ENCODE results near the gene IL22RA1.

Gene IL22RA1

DNA sequence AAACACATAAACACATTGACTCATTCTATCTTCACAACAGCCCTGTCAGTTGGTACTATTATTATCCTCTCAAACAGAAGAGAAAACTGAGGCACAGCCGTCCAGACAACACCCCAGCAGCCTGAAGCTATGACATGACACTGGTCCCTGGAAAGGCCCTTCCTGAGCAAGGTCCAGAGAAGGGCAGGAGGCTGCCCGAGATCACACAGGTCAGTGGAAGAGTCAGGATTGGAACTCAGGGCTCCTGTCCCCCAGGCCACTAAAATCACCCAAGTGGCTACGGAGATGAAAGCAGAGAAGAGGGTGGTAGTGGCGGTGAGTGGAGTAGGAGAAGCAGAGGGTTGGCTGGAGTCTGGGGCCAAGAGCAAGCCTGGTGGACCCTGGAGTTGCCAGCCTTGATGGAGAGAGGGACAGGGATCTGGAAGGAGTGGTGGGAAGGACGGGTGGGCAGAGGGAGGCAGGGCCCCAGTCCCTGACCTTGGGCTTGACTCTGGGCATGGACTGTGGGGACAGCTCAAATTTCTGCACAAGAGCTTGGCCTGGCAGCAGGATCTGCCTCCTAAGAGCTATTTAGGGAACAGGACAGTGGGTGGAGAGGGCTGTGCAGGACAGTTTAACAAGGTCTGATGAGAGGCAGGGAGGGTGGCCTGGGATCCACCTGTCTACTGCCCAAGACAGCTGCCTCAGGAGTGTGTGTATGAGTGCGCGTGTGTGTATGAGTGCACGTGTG, 46.8 kb downstream of the IL22RA1 start:
- no peak for DNase-seq

DNA sequence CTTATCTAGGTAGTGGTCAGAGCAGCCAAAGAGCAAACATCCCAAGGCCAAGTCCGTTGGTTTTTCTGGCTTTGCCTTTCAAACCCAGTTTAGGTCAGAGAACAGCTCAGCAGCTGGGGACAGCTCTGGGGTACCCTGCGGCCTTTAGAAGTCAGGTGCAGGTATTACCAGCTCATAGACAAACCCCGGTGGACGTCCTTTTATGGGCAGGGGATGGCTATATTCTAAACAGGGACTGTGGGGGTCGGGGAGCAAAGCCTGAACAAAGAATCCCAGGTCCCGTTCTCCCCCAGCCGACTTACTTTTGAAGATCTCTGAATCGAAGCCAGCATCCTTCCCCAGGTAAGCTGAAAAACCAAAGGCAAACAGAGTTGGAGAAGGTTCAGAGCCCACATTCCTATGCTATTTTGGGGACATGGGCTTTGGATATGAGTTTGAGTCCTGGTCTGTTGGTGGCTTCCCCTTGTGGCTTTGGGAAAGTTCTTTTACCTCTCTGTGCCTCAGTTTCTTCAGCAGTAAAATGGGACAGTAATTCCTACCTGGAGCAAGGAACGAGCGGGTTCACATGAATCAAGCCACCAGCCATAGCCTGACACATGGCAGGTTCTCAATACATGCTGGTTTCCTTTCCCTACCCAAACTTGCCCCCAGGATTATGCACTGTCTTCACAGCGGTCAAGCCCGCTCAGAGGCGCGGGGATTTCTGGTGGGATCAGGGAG, 47.6 kb downstream of the IL22RA1 start:
- no peak for DNase-seq

GRCh38 chr1:24094554-24094953, 48.4 kb downstream of the IL22RA1 start:
- no peak for DNase-seq

DNA sequence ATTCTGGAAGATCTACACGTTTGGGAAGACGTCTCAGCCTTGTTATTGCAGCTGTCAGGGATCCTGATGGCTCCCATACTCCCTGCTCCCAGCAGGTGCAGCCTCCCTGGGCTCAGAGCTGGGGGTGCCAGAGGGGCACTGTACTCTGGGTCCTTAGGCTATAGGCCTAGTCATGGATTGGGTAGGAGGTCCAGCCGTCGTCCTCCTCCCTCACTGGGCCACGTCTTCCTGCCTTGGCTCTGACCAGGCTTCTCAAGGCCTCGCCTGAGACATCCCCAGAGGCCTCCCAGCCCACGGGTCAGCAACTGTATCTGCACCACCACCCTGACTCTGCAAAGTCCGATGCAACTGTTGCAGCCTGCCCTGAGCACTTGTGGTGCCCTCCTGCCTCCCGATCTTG, 49.2 kb downstream of the IL22RA1 start:
- no peak for DNase-seq

GRCh38 chr1:24092979-24093378, 50.0 kb downstream of the IL22RA1 start:
- DNase-seq: no peak

GRCh38 chr1:24091971-24092482, 50.9 kb downstream of the IL22RA1 start:
- DNase-seq: no peak

GRCh38 chr1:24090736-24091135, 52.2 kb downstream of the IL22RA1 start:
- DNase-seq: no peak

DNA sequence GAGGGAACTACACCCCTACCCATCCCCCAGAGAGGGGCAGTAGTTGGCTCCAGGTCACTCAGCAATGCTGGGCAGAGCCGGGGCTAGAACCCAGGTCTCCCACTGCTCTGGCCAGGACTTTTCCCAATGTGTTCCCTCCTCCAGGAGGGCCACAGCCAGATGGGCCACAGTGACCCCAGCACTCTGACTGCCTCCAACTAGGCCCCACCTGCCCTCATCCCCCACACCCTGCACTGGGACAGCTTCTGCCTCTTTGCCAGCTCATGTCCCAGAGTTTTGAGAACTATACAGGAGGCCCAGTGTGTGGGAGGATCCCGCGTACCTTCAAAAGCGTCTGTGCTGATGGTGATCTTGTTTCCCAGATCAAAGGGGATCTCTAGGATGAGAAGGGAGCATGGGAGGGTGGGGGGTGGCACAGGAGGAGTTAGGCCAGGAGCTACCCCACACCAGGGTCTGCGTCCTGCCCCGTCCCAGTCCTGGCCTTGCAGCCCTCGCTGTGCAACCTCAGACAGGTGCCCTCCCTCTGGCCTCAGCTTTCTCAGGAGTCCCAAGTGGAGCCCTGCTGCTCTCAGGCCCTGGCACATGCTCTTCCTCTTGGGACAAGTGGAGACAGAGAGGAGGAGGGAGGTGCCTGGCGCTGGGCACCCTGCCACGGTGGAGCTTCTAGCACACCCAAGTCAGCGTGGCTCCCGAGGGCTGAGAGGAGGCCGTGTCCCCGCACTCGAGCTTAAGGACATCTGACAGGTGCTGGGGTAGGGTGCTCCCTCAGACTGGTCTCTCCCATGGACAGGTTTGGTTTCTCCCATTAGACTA, 53.0 kb downstream of the IL22RA1 start:
- DNase-seq: no peak

GRCh38 chr1:24089027-24089742, 53.8 kb downstream of the IL22RA1 start:
- DNase-seq: no peak

DNA sequence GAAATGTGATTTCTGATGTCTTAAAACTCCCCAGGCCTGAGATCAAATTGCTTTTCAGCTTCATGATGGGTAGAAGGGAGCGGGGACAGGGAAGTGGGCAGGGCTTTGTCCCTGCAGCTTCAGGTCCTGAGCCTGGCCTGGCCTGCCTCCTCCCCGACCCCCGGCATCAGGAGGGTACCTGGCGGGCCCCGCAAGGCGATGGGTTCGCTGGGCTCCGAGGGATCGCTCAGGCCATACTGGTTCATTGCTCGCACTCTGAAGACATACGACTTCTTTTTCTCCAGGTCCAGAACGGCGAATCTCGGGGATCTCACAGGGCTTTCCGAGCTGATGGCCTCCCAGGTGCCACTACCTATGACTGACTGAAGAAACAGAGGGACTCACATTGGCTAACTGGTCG, 56.5 kb downstream of the IL22RA1 start:
- DNase-seq: no peak

- DNase-seq: peak; percentile 6
Measured at GRCh38 chr1:24085546-24085945, 57.4 kb downstream of the IL22RA1 start.

DNA sequence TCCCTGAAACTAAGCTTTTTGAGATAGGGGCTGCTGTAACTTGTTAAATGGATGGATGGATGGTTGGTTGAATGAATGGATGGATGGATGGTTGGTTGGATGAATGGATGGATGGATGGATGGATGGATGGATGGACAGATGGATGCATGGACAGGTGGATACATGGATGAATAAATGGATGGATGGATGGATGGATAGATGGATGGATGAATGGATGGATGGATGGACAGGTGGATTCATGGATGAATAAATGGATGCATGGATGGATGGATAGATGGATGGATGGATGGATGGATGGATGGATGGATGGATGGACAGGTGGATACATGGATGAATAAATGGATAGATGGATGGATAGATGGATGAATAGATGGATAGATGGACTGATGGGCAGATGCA, 57.9 kb downstream of the IL22RA1 start:
- no peak for DNase-seq

DNA sequence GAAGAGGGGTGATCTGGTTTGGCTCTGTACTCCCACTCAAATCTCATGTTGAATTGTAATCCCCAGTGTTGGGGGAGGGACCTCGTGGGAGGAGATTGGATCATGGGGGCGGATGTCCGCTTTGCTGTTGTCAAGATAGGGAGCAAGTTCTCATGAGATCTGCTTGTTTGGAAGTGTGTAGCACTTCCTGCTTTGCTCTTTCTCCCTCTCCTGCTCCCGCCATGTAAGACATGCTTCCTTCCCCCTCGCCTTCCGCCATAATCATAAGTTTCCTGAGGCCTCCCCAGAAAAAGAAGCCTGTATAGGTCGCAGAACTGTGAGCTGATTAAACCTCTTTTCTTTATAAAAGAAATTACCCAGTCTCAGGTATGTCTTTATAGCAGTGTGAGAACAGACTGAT, 58.9 kb downstream of the IL22RA1 start:
- DNase-seq: no peak

GRCh38 chr1:24082372-24082771, 60.6 kb downstream of the IL22RA1 start:
- DNase-seq: no peak

- DNase-seq: no peak
Measured at GRCh38 chr1:24081190-24081589, 61.8 kb downstream of the IL22RA1 start.

DNA sequence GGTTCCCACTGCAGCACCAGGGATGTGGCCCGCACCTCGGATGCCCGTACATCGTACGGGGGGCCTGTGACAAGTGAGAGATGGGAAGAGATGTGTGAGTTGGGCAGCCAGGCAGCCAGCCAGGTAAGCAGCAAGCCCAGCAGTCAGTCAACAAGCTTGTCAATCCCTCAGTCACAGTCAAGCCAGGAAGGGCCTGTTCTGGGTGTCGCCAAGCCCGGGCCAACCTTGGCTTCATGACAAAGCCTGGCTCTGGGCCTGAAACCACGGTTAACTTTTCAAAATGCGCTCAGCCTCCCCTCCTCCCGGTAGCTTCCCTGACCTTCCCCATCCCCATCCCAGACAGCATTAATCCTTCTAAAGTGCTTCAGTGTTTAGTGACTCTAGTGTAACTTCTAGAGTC, 62.8 kb downstream of the IL22RA1 start:
- no peak for DNase-seq

DNA sequence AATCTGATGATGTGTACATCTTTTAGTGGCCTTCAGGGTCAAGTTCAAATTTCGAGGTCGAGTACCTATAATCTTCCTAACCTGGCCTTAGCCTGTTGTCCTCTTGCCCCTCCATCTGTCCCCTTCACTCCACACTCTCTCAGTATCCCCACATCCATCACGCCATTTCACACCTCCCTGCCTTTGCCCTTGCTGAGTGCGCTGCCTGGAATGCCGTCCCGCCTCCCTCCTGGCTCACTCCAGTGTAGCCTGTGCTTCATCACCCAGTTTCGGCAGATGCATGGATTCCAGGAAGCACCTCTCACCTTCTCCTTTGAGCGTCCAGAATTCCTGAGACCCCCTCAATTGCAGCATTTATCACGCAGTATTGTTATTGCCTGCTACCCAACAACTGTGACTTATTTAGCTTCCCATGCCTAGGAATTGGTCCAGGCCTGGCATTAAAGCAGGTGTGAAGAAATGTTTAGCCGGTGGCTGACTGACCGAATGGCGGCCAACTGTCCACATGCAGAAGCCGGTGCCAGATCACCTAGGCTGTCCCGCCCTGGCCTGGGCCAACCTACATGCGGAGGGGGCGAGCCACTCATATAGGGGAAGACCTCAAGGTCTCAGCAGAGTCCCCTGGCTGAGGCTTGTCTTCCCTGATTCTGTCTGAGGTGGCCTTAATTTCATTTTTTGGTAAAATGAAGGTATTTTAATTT, 65.5 kb downstream of the IL22RA1 start:
- DNase-seq: no peak

DNA sequence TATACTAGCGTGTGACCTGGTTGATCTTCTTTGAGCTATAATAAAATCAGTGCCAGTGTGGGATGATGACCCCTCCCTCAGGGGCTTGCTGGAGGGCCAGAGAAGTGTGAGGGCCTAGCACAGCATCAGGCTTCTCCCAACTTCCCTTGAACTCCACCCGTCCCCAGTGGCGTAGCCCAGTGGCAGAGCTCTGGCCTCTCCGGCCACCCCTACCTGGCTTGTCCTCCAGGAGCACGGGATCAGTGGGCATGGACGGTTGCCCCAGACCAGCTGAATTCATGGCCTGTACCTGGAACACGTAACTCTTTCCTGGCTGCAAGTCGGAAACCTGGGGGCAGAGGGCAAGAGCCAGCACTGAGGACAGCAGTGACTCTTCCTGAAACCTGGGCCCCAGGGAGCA, 67.0 kb downstream of the IL22RA1 start:
- DNase-seq: no peak

DNA sequence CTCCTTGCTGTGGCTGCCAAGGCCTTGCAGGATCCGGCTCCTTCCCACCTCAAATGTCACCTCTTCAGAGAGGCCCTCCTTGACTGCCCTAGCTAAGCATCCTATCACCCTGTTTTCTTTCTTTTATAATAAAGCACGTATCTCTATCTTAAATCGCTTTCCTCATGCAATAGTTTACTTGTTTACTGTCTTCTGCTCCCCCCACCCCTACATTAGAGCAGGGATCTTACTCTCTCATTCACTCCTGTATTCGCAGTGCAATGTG, 67.4 kb downstream of the IL22RA1 start:
- DNase-seq: no peak

GRCh38 chr1:24074817-24075589, 67.9 kb downstream of the IL22RA1 start:
- DNase-seq: no peak

- no peak for DNase-seq
Measured at GRCh38 chr1:24074196-24074595, 68.7 kb downstream of the IL22RA1 start.

DNA sequence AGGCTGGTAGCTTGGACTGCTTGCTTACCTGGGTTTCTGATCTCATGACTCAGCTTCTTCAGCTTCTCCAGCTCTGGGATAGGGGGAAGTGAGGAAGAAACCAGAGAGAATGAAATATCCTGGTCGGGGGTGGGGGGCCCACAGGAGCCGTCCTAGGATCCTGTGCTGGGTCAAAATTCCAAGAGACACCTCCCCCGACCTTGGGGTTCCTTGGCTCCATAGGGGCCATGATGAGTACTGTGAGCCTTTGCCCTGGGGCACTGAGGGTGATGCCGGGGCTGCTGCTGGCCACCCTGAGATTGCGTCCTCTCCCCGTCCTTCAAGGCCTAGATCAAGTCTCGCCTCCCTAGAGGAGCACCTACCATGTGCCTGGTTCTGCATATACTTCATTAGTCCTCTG, 71.0 kb downstream of the IL22RA1 start:
- no peak for DNase-seq

All from fibroblast of skin of right biceps (primary cell).